ENCODE results near the gene NCOA5.

NCOA5 gene

DNA sequence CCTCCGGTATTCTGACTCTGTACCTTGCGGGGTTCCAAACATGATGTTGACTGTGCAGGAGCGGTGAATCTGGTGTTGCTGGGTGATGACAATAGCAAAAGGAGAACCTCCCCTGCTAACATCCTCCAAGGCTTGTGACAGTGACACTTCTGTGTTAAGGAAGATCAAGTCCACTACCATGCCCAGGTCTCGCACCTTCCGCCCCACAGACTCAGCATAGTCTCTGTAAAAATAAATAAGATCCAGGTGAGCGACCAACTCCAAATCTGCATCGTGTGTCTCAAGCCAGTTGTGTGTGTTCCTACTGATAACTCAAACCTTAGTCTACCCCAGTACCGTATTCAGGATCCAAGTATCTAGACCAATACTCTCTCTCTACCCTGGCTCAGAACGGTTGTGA, 24.8 kb downstream of the NCOA5 start:
- Histone ChIP-seq H3K4me2 (no peak overlapping the region), H3K9me3 (replicated peaks in 1 of 11) (no peaks in the 10 kb centered on the region), H3K27ac (no peak overlapping the region), H3K4me3 (no peak overlapping the region), H3K27me3 (no peaks in the 10 kb centered on the region), H3K4me1 (peaks cover 33 to 45% (median 35%) of the 10 kb centered on the region in 10 experiments), H4K20me1 (peaks cover 41 to 100% (median 81%) of the 10 kb centered on the region in 11 experiments; a peak in 20 of 22 replicates), H3K9ac (no peak overlapping the region), H3K36me3 (peaks cover 89 to 100% (median 97%) of the 10 kb centered on the region in 11 experiments)
- TF ChIP-seq Cebpa-rat (IDR thresholded peaks at IDR 0.05): no peak

GRCh38 chr20:46063652-46064054, 26.1 kb downstream of the NCOA5 start:
- Histone ChIP-seq H3K27me3 (no peaks in the 10 kb centered on the region), H3K36me3 (peaks cover 79 to 99% (median 92%) of the 10 kb centered on the region in 11 experiments), H3K27ac (no peak overlapping the region), H4K20me1 (peaks cover 41 to 100% (median 87%) of the 10 kb centered on the region in 11 experiments), H3K9me3 (replicated peaks in 1 of 11) (no peaks in the 10 kb centered on the region), H3K4me1 (peaks cover 36 to 58% (median 48%) of the 10 kb centered on the region in 10 experiments), H3K9ac (no peak overlapping the region), H3K4me2 (no peak overlapping the region; a peak in 1 of 22 replicates), H3K4me3 (no peak overlapping the region)
- TF ChIP-seq Cebpa-rat (IDR thresholded peaks at IDR 0.05): no peak

GRCh38 chr20:46063151-46063550, 26.6 kb downstream of the NCOA5 start:
- Histone ChIP-seq H4K20me1 (peaks cover 45 to 100% (median 89%) of the 10 kb centered on the region in 11 experiments), H3K4me1 (peaks cover 36 to 64% (median 53%) of the 10 kb centered on the region in 10 experiments), H3K27me3 (no peaks in the 10 kb centered on the region), H3K4me2 (peak overlapping the region in 7 of 11 experiments; percentile 64 to 95 (median 89); a peak in 6 of 22 replicates), H3K9ac (no peak overlapping the region), H3K27ac (no peak overlapping the region; a peak in 1 of 22 replicates), H3K4me3 (no peak overlapping the region), H3K9me3 (replicated peaks in 1 of 11) (no peaks in the 10 kb centered on the region), H3K36me3 (peaks cover 74 to 97% (median 89%) of the 10 kb centered on the region in 11 experiments)
- TF ChIP-seq Cebpa-rat (IDR thresholded peaks at IDR 0.05): no peak

- Histone ChIP-seq H3K9ac (peak overlapping the region in 3 of 11 experiments; percentile 9 to 15 (median 10); a peak in 3 of 22 replicates), H4K20me1 (peaks cover 50 to 100% (median 89%) of the 10 kb centered on the region in 11 experiments), H3K4me3 (no peak overlapping the region), H3K9me3 (replicated peaks in 1 of 11) (no peaks in the 10 kb centered on the region), H3K27ac (peak overlapping the region in 5 of 11 experiments; percentile 17 to 87 (median 78); a peak in 3 of 22 replicates), H3K36me3 (peaks cover 68 to 97% (median 86%) of the 10 kb centered on the region in 11 experiments), H3K27me3 (no peaks in the 10 kb centered on the region), H3K4me2 (peak overlapping the region; percentile 61 to 95 (median 88)), H3K4me1 (peaks cover 36 to 69% (median 54%) of the 10 kb centered on the region in 10 experiments)
- TF ChIP-seq Cebpa-rat (IDR thresholded peaks at IDR 0.05): no peak
Measured at GRCh38 chr20:46062621-46063020, 27.1 kb downstream of the NCOA5 start.

GRCh38 chr20:46062151-46062550, 27.6 kb downstream of the NCOA5 start:
- peak overlapping the region; percentile 61 to 95 (median 88) for H3K4me2 ChIP-seq
- peaks cover 65 to 97% (median 84%) of the 10 kb centered on the region in 11 experiments for H3K36me3 ChIP-seq
- H3K9ac ChIP-seq: peak overlapping the region in 2 of 11 experiments; percentile 9 to 15; a peak in 2 of 22 replicates

DNA sequence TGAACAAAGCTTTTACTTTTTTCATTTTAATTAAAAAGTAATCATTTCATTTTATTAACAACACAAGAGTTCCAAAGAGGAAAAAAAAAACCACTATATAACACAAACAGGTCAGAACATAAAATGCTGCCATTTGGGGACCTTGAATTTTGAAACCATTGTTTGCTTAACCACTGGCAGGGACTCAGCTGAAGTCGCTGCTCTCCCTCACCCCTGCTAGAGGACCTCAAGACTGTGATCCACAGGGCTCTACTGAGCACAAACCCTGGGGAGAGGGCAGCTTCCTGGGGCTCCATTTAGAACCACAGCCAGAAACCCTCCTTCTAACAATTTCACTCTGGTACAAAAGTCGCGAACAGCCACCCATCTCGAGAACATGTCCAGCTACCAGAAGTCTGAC, 28.8 kb downstream of the NCOA5 start:
- peak overlapping the region in 9 of 11 experiments; percentile 36 to 74 (median 59); a peak in 15 of 22 replicates for H3K9ac ChIP-seq
- peak overlapping the region; percentile 61 to 95 (median 88) for H3K4me2 ChIP-seq
- H4K20me1 ChIP-seq: peaks cover 53 to 100% (median 95%) of the 10 kb centered on the region in 11 experiments
- H3K27me3 ChIP-seq: no peaks in the 10 kb centered on the region
- H3K4me3 ChIP-seq: peak overlapping the region in 6 of 10 experiments; percentile 1 to 59 (median 36); a peak in 9 of 20 replicates
- TF ChIP-seq Cebpa-rat (IDR thresholded peaks at IDR 0.05): no peak
- H3K27ac ChIP-seq: peak overlapping the region; percentile 7 to 87 (median 71); a peak in 19 of 22 replicates
- H3K36me3 ChIP-seq: peaks cover 53 to 96% (median 72%) of the 10 kb centered on the region in 11 experiments
- no peaks in the 10 kb centered on the region for H3K9me3 ChIP-seq (replicated peaks in 1 of 11)
- H3K4me1 ChIP-seq: peaks cover 36 to 72% (median 54%) of the 10 kb centered on the region in 10 experiments

More at GRCh38 chr20:46062151-46062550, 27.6 kb downstream of the NCOA5 start:
- Histone ChIP-seq H3K27ac (peak overlapping the region in 7 of 11 experiments; percentile 65 to 87 (median 75); a peak in 7 of 22 replicates), H3K27me3 (no peaks in the 10 kb centered on the region), H3K4me3 (no peak overlapping the region), H3K9me3 (replicated peaks in 1 of 11) (no peaks in the 10 kb centered on the region), H3K4me1 (peaks cover 36 to 72% (median 54%) of the 10 kb centered on the region in 10 experiments), H4K20me1 (peaks cover 53 to 100% (median 93%) of the 10 kb centered on the region in 11 experiments)
- TF ChIP-seq Cebpa-rat (IDR thresholded peaks at IDR 0.05): no peak

DNA sequence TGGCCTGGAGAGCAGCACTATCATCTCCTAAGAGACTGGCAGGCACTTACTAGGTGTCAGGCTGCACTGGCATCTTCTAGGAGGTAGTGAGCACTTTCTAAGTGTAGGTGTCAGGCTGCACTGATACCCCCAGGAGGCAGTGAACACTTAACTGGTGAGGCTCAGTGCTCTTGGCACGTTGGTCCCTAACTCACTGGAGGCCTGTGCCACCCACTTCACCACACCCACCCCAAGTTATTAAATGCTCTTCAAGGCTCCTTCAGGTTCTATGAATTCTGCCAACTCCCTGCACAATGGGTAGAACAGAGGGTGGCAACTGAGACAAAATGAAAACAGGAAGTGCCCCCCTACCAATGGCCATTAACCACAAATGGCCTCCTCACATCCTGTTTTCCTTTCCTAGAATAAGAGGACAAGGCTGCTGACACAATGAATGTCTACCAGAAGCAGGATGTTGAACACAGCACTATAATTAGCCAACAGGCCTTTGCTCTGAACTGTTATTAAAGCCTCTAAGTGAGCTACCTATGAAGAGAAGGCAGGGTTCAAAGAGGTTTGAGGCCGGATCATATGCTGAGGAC, 29.4 kb downstream of the NCOA5 start:
- Histone ChIP-seq H3K4me1 (peaks cover 36 to 72% (median 54%) of the 10 kb centered on the region in 10 experiments), H3K9me3 (replicated peaks in 1 of 11) (no peaks in the 10 kb centered on the region), H4K20me1 (peaks cover 53 to 100% (median 90%) of the 10 kb centered on the region in 11 experiments), H3K27me3 (no peaks in the 10 kb centered on the region), H3K4me2 (peak overlapping the region; percentile 61 to 95 (median 88)), H3K27ac (peak overlapping the region in 10 of 11 experiments; percentile 35 to 87 (median 71); a peak in 19 of 22 replicates), H3K9ac (peak overlapping the region in 9 of 11 experiments; percentile 36 to 74 (median 59); a peak in 15 of 22 replicates), H3K4me3 (peak overlapping the region in 7 of 10 experiments; percentile 1 to 59 (median 27); a peak in 9 of 20 replicates), H3K36me3 (peaks cover 47 to 93% (median 66%) of the 10 kb centered on the region in 11 experiments)
- no peak for TF ChIP-seq Cebpa-rat (IDR thresholded peaks at IDR 0.05)

- Histone ChIP-seq H3K36me3 (peaks cover 38 to 76% (median 50%) of the 10 kb centered on the region in 11 experiments), H3K4me1 (peaks cover 36 to 64% (median 54%) of the 10 kb centered on the region in 10 experiments), H3K9me3 (replicated peaks in 1 of 11) (no peaks in the 10 kb centered on the region), H3K27me3 (no peaks in the 10 kb centered on the region), H3K4me3 (no peak overlapping the region), H3K9ac (no peak overlapping the region), H4K20me1 (peaks cover 44 to 98% (median 79%) of the 10 kb centered on the region in 11 experiments), H3K4me2 (peak overlapping the region in 6 of 11 experiments; percentile 27 to 95 (median 88); a peak in 12 of 22 replicates), H3K27ac (peak overlapping the region in 3 of 11 experiments; percentile 21 to 28 (median 22); a peak in 2 of 22 replicates)
- TF ChIP-seq Cebpa-rat (IDR thresholded peaks at IDR 0.05): no peak
Measured at GRCh38 chr20:46058599-46059281, 31.0 kb downstream of the NCOA5 start.
